ENCODE data around the gene KREMEN1.
A peak's percentile ranks its signal among the peaks of the same experiment; 100 is the strongest.
"Not testable (repeated sequence)": the region's sequence is repeated elsewhere in the genome, so short reads cannot be mapped to it uniquely, and the experiment has no call there.

Gene KREMEN1

DNA sequence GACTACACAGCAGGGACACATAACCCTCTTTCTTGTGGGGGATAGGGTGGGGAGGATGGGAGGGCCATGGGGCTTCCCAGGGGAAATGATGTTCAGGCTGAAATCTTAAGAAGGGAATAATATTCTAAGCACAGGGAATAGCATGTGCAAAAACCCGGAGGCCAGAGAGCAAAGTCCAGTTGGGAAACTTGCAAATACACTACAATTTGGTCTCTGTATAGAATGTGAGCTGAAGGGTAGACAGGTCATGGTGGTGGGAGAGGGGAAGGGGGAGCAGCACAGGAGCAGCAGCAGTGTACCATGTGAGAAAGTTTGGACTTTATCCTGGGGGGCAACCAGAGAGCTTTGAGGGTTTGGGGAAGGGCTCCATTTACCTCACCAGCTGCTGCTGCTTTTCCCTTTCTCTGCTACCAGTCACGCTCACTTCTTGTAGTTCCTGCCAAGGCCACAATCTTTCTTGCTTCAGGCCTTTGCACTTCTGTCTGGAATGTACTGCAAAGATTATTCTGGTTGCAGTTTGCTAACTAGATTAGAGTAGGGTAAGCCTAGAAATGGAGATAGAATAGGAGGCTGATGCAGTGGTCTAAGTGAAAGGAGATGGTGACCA is 43.0 kb downstream of the KREMEN1 start:
- no peak for DNase-seq (ENCODE audit: low read depth)
- H3K4me3 ChIP-seq (ENCODE audit: low read length) = no peak overlapping the region
- TF ChIP-seq, protein P1, sequence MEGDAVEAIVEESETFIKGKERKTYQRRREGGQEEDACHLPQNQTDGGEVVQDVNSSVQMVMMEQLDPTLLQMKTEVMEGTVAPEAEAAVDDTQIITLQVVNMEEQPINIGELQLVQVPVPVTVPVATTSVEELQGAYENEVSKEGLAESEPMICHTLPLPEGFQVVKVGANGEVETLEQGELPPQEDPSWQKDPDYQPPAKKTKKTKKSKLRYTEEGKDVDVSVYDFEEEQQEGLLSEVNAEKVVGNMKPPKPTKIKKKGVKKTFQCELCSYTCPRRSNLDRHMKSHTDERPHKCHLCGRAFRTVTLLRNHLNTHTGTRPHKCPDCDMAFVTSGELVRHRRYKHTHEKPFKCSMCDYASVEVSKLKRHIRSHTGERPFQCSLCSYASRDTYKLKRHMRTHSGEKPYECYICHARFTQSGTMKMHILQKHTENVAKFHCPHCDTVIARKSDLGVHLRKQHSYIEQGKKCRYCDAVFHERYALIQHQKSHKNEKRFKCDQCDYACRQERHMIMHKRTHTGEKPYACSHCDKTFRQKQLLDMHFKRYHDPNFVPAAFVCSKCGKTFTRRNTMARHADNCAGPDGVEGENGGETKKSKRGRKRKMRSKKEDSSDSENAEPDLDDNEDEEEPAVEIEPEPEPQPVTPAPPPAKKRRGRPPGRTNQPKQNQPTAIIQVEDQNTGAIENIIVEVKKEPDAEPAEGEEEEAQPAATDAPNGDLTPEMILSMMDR (conservative IDR thresholded peaks at IDR 0.05; ENCODE audit: low read length) = no peak

DNA sequence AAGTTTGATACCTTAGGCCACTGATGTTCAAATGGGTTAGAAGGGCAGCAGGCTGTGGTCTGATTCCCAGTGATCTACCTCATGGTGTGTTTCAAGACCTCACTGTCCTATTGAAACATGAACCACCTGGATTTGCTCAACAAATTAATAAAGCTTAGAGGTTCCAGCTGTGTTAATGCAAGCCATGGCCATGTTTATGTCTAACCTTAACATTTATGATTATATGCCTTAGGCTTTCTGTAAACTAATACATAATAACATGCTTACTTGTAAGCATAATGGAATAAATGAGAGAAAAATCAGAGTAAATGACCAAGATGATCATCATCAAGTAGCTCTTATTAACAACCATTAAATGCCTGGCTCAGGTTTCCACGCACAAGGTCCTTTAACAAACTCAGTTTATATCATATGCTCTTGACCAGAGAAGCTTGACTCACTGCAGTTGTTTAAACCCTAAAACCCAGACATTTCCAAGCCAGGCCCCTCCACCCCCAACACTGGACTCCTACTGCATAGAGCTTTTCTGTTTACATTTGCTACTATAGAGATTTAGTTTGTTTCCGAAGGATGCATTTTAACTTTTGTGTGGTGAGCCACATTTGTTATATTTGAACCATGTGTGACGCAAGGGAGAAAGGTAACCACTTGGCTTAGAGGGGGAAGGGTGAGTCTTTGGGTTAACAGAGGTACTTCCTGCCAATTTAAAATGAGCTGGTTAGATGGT is 43.7 kb downstream of the KREMEN1 start:
- no peak for DNase-seq (ENCODE audit: low read depth)
- H3K4me3 ChIP-seq (ENCODE audit: low read length) = no peak overlapping the region
- TF ChIP-seq, protein P1 (conservative IDR thresholded peaks at IDR 0.05; ENCODE audit: low read length) = no peak

DNA sequence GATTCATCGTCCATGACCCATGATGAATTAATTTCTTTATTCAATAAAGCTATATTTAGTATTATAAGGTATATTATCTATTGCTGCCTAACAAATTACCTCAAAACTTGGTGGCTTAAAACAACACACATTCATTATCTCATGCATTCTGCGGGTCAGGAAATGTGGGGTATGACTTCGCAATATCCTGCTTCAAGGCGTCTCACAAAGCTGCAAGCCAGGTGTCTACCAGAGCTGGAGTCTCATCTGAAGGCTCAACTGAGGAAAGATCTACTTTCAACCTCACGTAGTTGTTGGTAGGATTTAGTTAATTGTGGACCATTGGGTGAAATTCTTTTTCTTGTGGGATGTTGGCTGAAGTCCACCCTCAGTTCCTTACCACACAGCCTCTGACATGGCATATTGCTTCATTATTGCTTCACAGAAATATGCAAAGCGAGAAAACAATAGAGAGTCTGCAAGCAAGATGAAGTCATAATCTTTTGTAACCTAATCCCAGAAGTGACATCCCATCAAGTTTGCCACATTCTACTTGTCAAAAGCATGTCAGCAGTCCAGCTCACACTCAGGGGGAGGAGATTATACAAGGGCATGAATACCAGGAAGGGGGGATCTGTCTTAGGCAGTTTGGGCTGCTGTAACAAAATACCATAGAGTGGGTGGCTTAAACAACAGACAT is 45.1 kb downstream of the KREMEN1 start:
- TF ChIP-seq, protein P1 (conservative IDR thresholded peaks at IDR 0.05; ENCODE audit: low read length) = no peak
- DNase-seq (ENCODE audit: low read depth) = peak; percentile 69
- H3K4me3 ChIP-seq (ENCODE audit: low read length) = no peak overlapping the region

DNA sequence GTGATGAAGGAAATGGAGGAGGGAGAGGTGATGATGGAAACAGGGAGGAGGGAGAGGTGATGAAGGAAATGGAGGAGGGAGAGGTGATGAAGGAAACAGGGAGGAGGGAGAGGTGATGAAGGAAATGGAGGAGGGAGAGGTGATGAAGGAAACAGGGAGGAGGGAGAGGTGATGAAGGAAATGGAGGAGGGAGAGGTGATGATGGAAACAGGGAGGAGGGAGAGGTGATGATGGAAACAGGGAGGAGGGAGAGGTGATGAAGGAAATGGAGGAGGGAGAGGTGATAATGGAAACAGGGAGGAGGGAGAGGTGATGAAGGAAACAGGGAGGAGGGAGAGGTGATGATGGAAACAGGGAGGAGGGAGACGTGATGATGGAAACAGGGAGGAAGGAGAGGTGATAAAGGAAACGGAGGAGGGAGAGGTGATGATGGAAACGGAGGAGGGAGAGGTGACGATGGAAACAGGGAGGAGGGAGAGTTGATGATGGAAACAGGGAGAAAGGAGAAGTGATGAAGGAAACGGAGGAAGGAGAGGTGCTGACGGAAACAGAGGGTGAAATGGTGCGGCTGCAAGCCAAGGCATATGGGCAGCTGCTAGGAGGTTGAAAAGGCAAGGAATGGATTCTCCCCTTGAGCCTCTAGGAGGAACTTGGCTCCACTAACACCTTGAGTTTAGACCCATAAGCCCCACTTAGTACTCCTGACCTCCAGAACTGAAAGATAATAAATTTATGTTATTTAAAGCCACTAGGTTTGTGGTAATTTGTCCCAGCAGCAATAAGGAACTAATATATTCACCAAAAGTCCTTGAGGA is 47.5 kb downstream of the KREMEN1 start:
- not testable (repeated sequence) for H3K4me3 ChIP-seq (ENCODE audit: low read length); DNase-seq (ENCODE audit: low read depth)

DNA sequence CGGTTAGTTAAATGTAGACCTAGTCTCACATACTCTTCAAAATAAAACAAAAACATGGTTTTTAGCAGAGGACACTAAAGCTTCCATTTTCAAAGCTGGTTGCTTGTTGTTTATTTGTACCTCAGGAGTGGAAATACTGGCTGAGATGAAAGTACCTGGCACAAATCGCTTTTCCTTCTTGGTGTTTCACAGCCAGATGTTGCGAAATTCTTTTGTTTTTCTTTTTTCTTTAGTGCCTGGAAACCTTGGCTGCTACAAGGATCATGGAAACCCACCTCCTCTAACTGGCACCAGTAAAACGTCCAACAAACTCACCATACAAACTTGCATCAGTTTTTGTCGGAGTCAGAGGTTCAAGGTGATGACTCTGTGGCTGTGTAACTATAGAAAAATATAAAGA is 48.3 kb downstream of the KREMEN1 start:
- no peak overlapping the region for H3K4me3 ChIP-seq (ENCODE audit: low read length)
- TF ChIP-seq, protein P1 (conservative IDR thresholded peaks at IDR 0.05; ENCODE audit: low read length) = no peak
- DNase-seq (ENCODE audit: low read depth) = peak; percentile 20

DNA sequence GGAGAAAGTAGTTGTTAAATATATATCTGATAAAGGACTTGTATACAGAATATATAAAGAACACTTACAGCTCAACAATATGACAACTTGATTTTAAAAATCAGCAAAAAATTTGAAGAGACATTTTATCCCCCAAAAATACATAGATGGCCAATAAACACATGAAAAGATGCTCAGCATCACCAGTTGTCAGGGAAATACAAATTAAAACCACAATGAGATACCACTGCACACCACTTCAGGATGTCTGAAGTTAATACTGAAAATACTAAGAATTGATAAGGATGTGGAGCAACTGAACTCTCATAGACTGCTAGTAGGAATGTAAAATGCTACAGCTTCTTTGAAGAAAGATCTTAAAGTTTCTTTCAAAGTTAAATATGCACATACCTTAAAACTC is 49.2 kb downstream of the KREMEN1 start:
- no peak for DNase-seq (ENCODE audit: low read depth)
- no peak overlapping the region for H3K4me3 ChIP-seq (ENCODE audit: low read length)
- TF ChIP-seq, protein P1 (conservative IDR thresholded peaks at IDR 0.05; ENCODE audit: low read length) = no peak

DNA sequence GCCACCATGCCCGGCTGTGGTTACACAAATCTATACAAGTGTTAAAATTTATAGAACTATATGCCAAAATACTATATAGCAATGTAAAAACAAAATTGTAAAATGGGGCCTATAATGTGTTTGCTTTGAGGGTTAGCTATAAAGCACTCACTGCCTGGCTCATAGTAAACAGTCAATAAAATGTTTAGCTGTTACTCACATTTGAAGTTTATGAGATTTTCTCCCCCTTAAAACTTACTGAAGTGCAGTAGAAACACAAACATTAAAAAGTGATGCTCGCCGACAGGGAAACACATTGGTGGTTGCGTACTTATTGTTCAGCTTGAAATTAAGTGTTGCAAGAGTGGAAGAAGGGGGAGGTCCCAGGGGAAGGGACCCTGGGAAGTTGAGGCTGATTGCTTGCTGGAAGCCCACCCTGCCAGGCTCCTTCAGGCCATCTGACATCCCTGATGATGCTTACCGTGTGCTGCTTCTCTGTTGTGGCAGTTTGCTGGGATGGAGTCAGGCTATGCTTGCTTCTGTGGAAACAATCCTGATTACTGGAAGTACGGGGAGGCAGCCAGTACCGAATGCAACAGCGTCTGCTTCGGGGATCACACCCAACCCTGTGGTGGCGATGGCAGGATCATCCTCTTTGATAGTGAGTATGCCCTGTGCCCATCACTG is 52.1 kb downstream of the KREMEN1 start:
- no peak overlapping the region for H3K4me3 ChIP-seq (ENCODE audit: low read length)
- TF ChIP-seq, protein P1 (conservative IDR thresholded peaks at IDR 0.05; ENCODE audit: low read length) = no peak
- DNase-seq (ENCODE audit: low read depth) = no peak
